GM15510 (cell line): ENCODE results near the gene PLPP4.

Source experiments
- POLR2A ChIP-seq: IDR thresholded peaks from 3 replicates; pipeline ENCODE4 v1.6.1; 2011; ENCODE audit warnings: borderline replicate concordance; ENCODE audit not compliant: insufficient read length; ENCODE audit errors: extremely low read depth

Gene PLPP4

GRCh38 chr10:120436439-120437112, 20.5 kb upstream of the PLPP4 start:
- TF ChIP-seq POLR2A = no peak

GRCh38 chr10:120437541-120437940, 19.5 kb upstream of the PLPP4 start:
- no peak for TF ChIP-seq POLR2A

DNA sequence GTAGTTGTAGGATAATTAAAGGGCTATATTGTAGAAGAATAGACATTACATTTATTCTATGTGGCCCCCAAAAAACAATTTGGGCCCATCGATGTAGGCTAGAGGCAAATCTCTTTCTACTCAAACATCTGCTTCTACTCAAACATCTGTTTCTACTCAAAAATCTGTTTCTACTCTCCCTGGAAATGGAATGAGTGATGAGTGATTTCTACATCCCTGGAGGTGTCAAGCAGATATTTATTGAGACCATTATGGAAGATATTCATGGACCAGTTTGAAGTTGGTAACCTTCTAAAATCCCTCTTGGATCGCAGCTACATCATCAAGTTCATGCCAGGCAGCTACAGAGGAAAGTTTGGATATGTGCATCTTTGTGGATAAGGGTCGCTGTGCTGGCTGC, 5.1 kb upstream of the PLPP4 start:
- no peak for TF ChIP-seq POLR2A

- TF ChIP-seq POLR2A = no peak
These were observed 3.7 kb upstream of the PLPP4 start for GRCh38 chr10:120453319-120453718.

- no peak for TF ChIP-seq POLR2A
These were observed 3.1 kb upstream of the PLPP4 start for GRCh38 chr10:120453886-120454285.

GRCh38 chr10:120455004-120455403, 2.0 kb upstream of the PLPP4 start:
- TF ChIP-seq POLR2A = no peak

DNA sequence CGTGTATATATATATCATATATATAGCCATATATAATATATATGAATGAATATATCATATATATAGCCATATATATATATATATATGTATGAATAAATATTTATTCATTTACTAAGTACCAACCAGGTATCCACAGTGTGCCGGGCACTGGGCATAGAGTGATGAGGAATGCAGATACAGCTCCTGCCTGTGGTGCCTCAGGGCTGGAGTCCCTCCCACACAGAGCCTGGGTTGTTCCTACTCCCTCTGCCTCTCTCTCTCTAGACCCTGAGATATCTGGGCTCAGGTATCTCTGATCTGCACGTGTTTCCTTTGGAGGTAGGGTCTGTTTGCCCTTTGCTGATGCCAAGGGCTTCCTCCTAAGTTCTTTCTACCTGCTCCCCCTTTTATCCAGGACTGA, 1.4 kb upstream of the PLPP4 start:
- TF ChIP-seq POLR2A = no peak

- no peak for TF ChIP-seq POLR2A
These were observed 843 bp upstream of the PLPP4 start for GRCh38 chr10:120456143-120456625.

DNA sequence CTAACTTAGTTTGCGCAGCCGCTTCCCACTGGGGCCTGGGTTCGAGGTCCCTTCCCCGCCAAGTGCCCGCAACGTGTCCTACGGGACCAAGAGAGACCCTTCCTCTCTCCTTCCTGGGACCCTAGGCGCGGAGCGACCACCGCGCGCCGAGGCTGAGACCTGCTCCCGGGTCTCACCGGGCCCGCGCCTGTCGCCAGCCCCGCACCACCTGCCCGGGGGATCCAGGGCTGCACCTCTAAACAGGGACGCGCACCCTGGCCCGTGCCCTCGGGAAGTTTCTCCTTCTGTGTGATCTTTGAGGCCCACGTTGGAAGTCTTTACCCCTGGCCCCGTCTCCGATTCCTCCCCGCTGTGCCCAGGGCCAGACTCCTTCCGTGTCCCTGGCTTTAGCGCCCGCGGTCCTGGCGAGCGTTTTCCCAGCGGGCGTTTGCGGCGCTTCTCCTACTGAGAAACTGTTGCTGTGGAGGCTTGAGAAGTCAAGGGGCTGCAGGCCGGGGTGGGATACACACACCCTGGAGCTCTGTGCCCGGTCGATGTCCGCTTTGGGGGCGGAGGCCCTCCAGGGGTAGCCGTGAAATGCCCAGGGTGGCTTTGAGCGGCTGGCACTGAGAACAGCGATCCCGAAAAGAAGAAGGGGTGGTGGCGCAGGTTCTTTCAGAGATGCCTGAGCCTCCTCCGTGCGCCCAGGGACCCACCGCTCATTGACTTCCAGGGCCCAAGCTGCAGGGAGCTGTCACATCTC, 575 bp downstream of the PLPP4 start:
- TF ChIP-seq POLR2A = no peak

DNA sequence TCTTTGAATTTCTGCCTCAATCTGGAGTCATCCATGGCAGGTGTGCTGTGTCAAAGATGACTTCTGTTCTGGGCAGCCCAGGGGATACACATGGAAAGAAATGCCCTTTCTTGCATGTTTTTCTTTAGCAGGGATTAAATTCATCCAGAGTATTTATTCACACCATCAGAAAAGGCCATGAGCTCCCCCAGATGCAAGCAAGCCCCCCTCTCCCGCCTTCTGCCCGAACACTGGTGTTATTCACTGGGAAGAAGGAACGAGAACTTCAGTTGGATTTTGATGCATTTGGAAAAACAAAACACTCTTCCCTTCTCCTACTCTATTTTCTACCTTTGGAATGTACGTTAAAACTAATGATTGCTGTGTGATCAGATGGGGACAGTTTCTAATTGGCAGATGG, 1.4 kb downstream of the PLPP4 start:
- TF ChIP-seq POLR2A = no peak

GRCh38 chr10:120459185-120459584, 2.2 kb downstream of the PLPP4 start:
- no peak for TF ChIP-seq POLR2A

DNA sequence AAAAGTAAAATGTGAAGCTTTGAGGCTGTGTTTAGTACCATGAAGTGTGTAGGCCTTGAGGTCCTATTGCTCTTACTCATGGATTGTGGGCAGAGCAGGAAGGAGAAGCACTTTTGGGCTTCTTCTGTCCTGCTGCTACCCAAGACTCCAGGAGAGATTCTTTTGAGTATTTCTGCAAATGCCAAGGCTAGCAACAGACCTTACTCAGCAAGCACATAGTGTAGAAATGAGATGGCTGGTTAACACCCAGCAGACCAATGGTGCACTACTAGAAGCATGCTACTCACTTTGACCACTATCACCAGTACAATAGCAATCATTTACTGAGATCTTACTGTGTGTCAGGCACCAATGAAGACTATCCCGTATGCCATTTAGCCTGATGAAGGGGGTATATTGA, 3.2 kb downstream of the PLPP4 start:
- TF ChIP-seq POLR2A = no peak

GRCh38 chr10:120460776-120461175, 3.7 kb downstream of the PLPP4 start:
- TF ChIP-seq POLR2A = no peak

- TF ChIP-seq POLR2A = no peak
These were observed 5.1 kb downstream of the PLPP4 start for GRCh38 chr10:120462018-120462682.

DNA sequence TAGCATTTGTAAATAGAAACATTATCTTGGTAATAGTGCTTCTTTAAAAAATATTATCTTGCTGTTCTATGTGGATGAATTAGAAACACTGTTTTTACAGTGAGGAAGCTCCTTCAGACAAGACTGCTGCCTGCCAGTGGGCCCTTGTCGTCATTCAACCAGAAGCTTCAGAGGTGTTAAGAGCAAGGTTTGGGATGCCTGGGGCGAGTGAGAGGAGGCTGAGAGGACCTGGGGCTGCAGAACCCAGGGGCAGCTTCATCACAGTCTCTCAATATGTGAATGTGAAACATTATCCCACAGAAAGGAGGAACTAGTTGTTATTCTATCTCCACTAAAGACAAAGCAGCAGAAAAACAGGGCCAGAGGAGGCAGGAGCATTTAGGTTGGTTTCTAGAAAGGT, 8.1 kb downstream of the PLPP4 start:
- no peak for TF ChIP-seq POLR2A
